ENCODE measurements around the gene ATG9B. TPM values are rescaled to one million over a fixed set of nuclear protein-coding genes. Genes with fewer than 3 reads are reported as not detected.
A peak's percentile ranks its signal among the peaks of the same experiment; 100 is the strongest.

Gene ATG9B
- total and polyA plus RNA-seq, 2 of the 13 experiments (the other 11 are each of a cell fraction or from before 2014, with no cell fraction given): 0.24 TPM; not detected in 1

GRCh38 chr7:150983893-150984368, 40.4 kb downstream of the ATG9B start (continued):
- TF ChIP-seq NFYC (CRISPR knock-in tag; IDR thresholded peaks at IDR 0.05) (no peak), ZSCAN31 (CRISPR knock-in tag; IDR thresholded peaks at IDR 0.05; ENCODE audit: low read depth) (no peak), ZBED4 (CRISPR knock-in tag; IDR thresholded peaks at IDR 0.05; ENCODE audit: borderline replicate concordance) (no peak), HBP1 (CRISPR knock-in tag; IDR thresholded peaks at IDR 0.05; ENCODE audit: low read depth) (no peak), ZNF232 (CRISPR knock-in tag; IDR thresholded peaks at IDR 0.05; ENCODE audit: borderline replicate concordance) (peak; percentile 57; the same call in 1 of the 2 replicates), EHMT2 (IDR thresholded peaks at IDR 0.05; ENCODE audit: borderline replicate concordance, low read depth, low read length) (peak; percentile 98), MED13 (CRISPR knock-in tag; IDR thresholded peaks at IDR 0.05) (peak; percentile 41; the same call in 1 of the 2 replicates), PREB (CRISPR knock-in tag; IDR thresholded peaks at IDR 0.05) (no peak), ZNF615 (CRISPR knock-in tag; IDR thresholded peaks at IDR 0.05; ENCODE audit: borderline replicate concordance) (no peak), ZNF256 (CRISPR knock-in tag; conservative IDR thresholded peaks at IDR 0.05) (no peak), ZSCAN30 (CRISPR knock-in tag; IDR thresholded peaks at IDR 0.05) (no peak), HMGXB3 (CRISPR knock-in tag; IDR thresholded peaks at IDR 0.05; ENCODE audit: borderline replicate concordance) (peak; percentile 70; the same call in 1 of the 2 replicates), NFATC3 (CRISPR knock-in tag; IDR thresholded peaks at IDR 0.05) (no peak), ZNF280B (CRISPR knock-in tag; IDR thresholded peaks at IDR 0.05; ENCODE audit: borderline replicate concordance) (no peak), ZFP82 (CRISPR knock-in tag; IDR thresholded peaks at IDR 0.05; ENCODE audit: borderline replicate concordance) (no peak), TEAD3 (CRISPR knock-in tag; optimal IDR thresholded peaks at IDR 0.05; ENCODE audit: borderline replicate concordance) (peak; percentile 19), TCF7L2 (IDR thresholded peaks at IDR 0.05; ENCODE audit: low read depth, low read length) (no peak), KDM4B (CRISPR knock-in tag; IDR thresholded peaks at IDR 0.05) (no peak)
